HEK293 (cell line): Measurements from ENCODE around the gene SLC2A11.

Experiments
- CTCF ChIA-PET: fragments of 350-600 bp; formaldehyde crosslinking; extraction: SDS; loops from one replicate; lab custom pipeline; 2021; ENCODE audit warnings: antibody characterized with exemption; lab: Yijun Ruan, JAX
- POLR2A ChIA-PET: fragments of 300-600 bp; formaldehyde crosslinking; extraction: SDS; loops from one replicate; lab custom pipeline; 2020; ENCODE audit warnings: antibody characterized with exemption, inconsistent platforms; lab: Yijun Ruan, JAX
- H3K27ac ChIP-seq: fragments of 200-500 bp; sonication (Bioruptor generic); 2 replicates; pipeline ENCODE4 v1.5.1; 2014; ENCODE audit warnings: low read depth, low read length, control low read depth, inconsistent platforms; ENCODE audit errors: extremely low read depth
- H3K36me3 ChIP-seq, 2 experiments: fragments of 200-500 bp in 1 of 2; sonication (Bioruptor generic) in 1 of 2; 1 replicate in 1 of 2; 2 replicates in 1 of 2; pipeline ENCODE4 v1.5.1; 2014 to 2017; ENCODE audit warnings: inconsistent platforms in 2 of 2, low read length in 2 of 2; ENCODE audit not compliant: control insufficient read depth in 2 of 2, insufficient read depth in 1 of 2
- H3K4me1 ChIP-seq: fragments of 200-500 bp; sonication (Bioruptor generic); 2 replicates; pipeline ENCODE4 v1.5.1; 2014; ENCODE audit warnings: mild to moderate bottlenecking, low read length, inconsistent platforms; ENCODE audit not compliant: control insufficient read depth, insufficient read depth
- H3K4me3 ChIP-seq: 2 replicates; pipeline ENCODE4 v1.5.1; 2011; ENCODE audit warnings: low read depth, mild to moderate bottlenecking, control low read depth, low read length, moderate library complexity
- H3K9me3 ChIP-seq: fragments of 200-500 bp; sonication (Bioruptor generic); 2 replicates; pipeline ENCODE4 v1.5.1; 2014; ENCODE audit warnings: low read depth, low read length, inconsistent platforms; ENCODE audit not compliant: control insufficient read depth, insufficient read depth
- EGR2 ChIP-seq: fragments of 450-650 bp; formaldehyde crosslinking; IDR thresholded peaks from 2 replicates; pipeline ENCODE4 v1.5.1; 2016; ENCODE audit warnings: low read depth, missing biosample characterization, missing genetic modification characterization
- KLF9 ChIP-seq: fragments of 450-650 bp; formaldehyde crosslinking; IDR thresholded peaks from 2 replicates; pipeline ENCODE4 v1.5.1; 2016; ENCODE audit warnings: missing biosample characterization, missing genetic modification characterization, low read depth
- RBAK ChIP-seq: fragments of 450-650 bp; formaldehyde crosslinking; IDR thresholded peaks from 2 replicates; pipeline ENCODE4 v1.5.1; 2016; ENCODE audit warnings: missing biosample characterization, missing genetic modification characterization
- SETDB1 ChIP-seq: IDR thresholded peaks from one replicate; pipeline ENCODE4 v1.6.1; 2017; ENCODE audit warnings: mild to moderate bottlenecking, low read length, moderate library complexity, mixed read lengths; ENCODE audit not compliant: insufficient read length
- TRIM28 ChIP-seq: IDR thresholded peaks from 2 replicates; pipeline ENCODE4 v1.6.1; 2011; ENCODE audit warnings: low read length, control low read depth, borderline replicate concordance
- ZBTB20 ChIP-seq: fragments of 450-650 bp; formaldehyde crosslinking; IDR thresholded peaks from 2 replicates; pipeline ENCODE4 v1.5.1; 2016; ENCODE audit warnings: missing biosample characterization, missing genetic modification characterization
- ZBTB8A ChIP-seq: fragments of 450-650 bp; formaldehyde crosslinking; IDR thresholded peaks from 2 replicates; pipeline ENCODE4 v1.5.1; 2016; ENCODE audit warnings: missing biosample characterization, missing genetic modification characterization
- ZEB2 ChIP-seq: fragments of 450-650 bp; formaldehyde crosslinking; IDR thresholded peaks from 2 replicates; pipeline ENCODE4 v1.5.1; 2016; ENCODE audit warnings: missing biosample characterization, missing genetic modification characterization
- ZNF114 ChIP-seq: fragments of 450-650 bp; formaldehyde crosslinking; IDR thresholded peaks from 2 replicates; pipeline ENCODE4 v1.5.0; 2017; ENCODE audit warnings: missing biosample characterization, missing genetic modification characterization
- ZNF133 ChIP-seq: fragments of 450-650 bp; formaldehyde crosslinking; IDR thresholded peaks from 2 replicates; pipeline ENCODE4 v1.5.1; 2016; ENCODE audit warnings: missing biosample characterization, missing genetic modification characterization
- ZNF24 ChIP-seq: fragments of 450-650 bp; formaldehyde crosslinking; IDR thresholded peaks from 2 replicates; pipeline ENCODE4 v1.5.1; 2016; ENCODE audit warnings: missing biosample characterization, missing genetic modification characterization
- ZNF292 ChIP-seq: fragments of 450-650 bp; formaldehyde crosslinking; IDR thresholded peaks from 2 replicates; pipeline ENCODE4 v1.5.1; 2016; ENCODE audit warnings: low read depth, missing biosample characterization, missing genetic modification characterization, borderline replicate concordance
- ZNF341 ChIP-seq: fragments of 450-650 bp; formaldehyde crosslinking; IDR thresholded peaks from 2 replicates; pipeline ENCODE4; 2016; ENCODE audit warnings: low read depth, missing biosample characterization, missing genetic modification characterization
- ZNF37A ChIP-seq: fragments of 450-650 bp; IDR thresholded peaks from 2 replicates; pipeline ENCODE4 v1.5.1; 2018; ENCODE audit warnings: missing biosample characterization, missing genetic modification characterization
- ZNF404 ChIP-seq: fragments of 450-650 bp; formaldehyde crosslinking; IDR thresholded peaks from 2 replicates; pipeline ENCODE4 v1.5.1; 2017; ENCODE audit warnings: missing biosample characterization, missing genetic modification characterization
- ZNF549 ChIP-seq: fragments of 450-650 bp; IDR thresholded peaks from 2 replicates; pipeline ENCODE4 v1.5.1; 2018; ENCODE audit warnings: missing biosample characterization, missing genetic modification characterization, mild to moderate bottlenecking, inconsistent platforms, moderate library complexity
- ZNF561 ChIP-seq: fragments of 450-650 bp; IDR thresholded peaks from 2 replicates; pipeline ENCODE4 v1.5.1; 2018; ENCODE audit warnings: missing biosample characterization, missing genetic modification characterization, borderline replicate concordance
- ZNF777 ChIP-seq: fragments of 450-650 bp; formaldehyde crosslinking; IDR thresholded peaks from 2 replicates; pipeline ENCODE4 v1.5.1; 2017; ENCODE audit warnings: missing biosample characterization, missing genetic modification characterization, borderline replicate concordance
- ZNF792 ChIP-seq: fragments of 450-650 bp; formaldehyde crosslinking; IDR thresholded peaks from 2 replicates; pipeline ENCODE4 v1.5.1; 2016; ENCODE audit warnings: missing biosample characterization, missing genetic modification characterization
- ZNF837 ChIP-seq: fragments of 450-650 bp; formaldehyde crosslinking; IDR thresholded peaks from 2 replicates; pipeline ENCODE4 v1.5.1; 2016; ENCODE audit warnings: missing biosample characterization, missing genetic modification characterization
- ZSCAN16 ChIP-seq: fragments of 450-650 bp; formaldehyde crosslinking; IDR thresholded peaks from 2 replicates; pipeline ENCODE4 v1.5.1; 2016; ENCODE audit warnings: missing biosample characterization, missing genetic modification characterization
- TF ChIP-seq, protein P1 (sequence below): fragments of 450-650 bp; formaldehyde crosslinking; IDR thresholded peaks from 2 replicates; pipeline ENCODE4 v1.5.1; 2016; ENCODE audit warnings: missing biosample characterization, missing genetic modification characterization
- TF ChIP-seq, protein P2 (sequence below): fragments of 450-650 bp; formaldehyde crosslinking; IDR thresholded peaks from 2 replicates; pipeline ENCODE4 v1.5.1; 2016; ENCODE audit warnings: missing biosample characterization, missing genetic modification characterization
- TF ChIP-seq, protein P3 (sequence below): fragments of 450-650 bp; formaldehyde crosslinking; IDR thresholded peaks from 2 replicates; pipeline ENCODE4 v1.5.1; 2016; ENCODE audit warnings: missing biosample characterization, missing genetic modification characterization
- TF ChIP-seq, protein P4 (sequence below): fragments of 450-650 bp; formaldehyde crosslinking; IDR thresholded peaks from 2 replicates; pipeline ENCODE4 v1.5.1; 2016; ENCODE audit warnings: missing biosample characterization, missing genetic modification characterization
- TF ChIP-seq, protein P5 (sequence below): fragments of 450-650 bp; formaldehyde crosslinking; IDR thresholded peaks from 2 replicates; pipeline ENCODE4 v1.5.1; 2016; ENCODE audit warnings: missing biosample characterization, missing genetic modification characterization

The SLC2A11 gene

DNA sequence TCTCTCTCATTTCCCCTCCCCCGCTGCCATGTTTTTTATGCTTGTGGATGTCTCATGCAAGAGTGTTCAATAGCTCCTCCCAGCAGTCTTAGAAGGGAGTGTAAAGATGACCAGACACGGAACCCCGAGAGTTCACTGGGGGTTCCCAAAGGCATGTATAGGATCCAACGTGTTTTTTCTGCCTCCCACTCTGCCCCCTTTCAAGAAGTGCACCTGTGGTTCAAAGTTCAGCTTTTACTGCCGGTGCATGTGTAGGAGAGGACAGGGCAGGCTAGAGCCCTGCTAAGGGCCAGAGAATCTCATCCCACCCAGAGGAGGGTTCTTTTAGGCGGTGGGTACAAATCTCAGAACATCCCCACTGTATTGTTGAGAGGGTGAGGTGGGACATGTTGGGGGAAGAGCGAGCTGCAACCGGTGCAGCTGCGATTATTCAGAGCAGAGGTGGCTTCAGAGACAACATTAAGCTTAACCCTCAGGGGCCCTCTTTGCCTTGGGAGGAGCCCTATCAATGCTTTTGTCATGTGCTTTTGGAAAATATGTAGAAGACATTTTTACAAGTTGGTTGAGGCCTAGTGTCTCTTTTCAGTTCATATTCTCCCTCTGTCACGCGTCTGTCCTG is 51.0 kb downstream of the SLC2A11 start:
- H3K36me3 ChIP-seq = no peaks in the 10 kb centered on the region
- no peak overlapping the region for H3K4me3 ChIP-seq
- POLR2A ChIA-PET = interaction anchor here (1.1 to 3.9 kb wide), 2 partner anchors 12 to 14 kb away, joined by 6 to 22 read pairs; partner anchors contain the start of gene MIF
- no peak overlapping the region for H3K27ac ChIP-seq
- CTCF ChIA-PET = interaction anchor here (0.7 to 1.6 kb wide), 4 partner anchors 14 to 21 kb away, joined by 3 to 6 read pairs (median 4); partner anchors contain the start of gene MIF
- no peaks in the 10 kb centered on the region for H3K9me3 ChIP-seq
- H3K4me1 ChIP-seq = peaks cover 4% of the 10 kb centered on the region; the same call in 1 of the 2 replicates
- no peak for TF ChIP-seq ZNF114
- TF ChIP-seq ZNF37A (tag by site-specific recombination) = no peak
- TF ChIP-seq, protein P1, sequence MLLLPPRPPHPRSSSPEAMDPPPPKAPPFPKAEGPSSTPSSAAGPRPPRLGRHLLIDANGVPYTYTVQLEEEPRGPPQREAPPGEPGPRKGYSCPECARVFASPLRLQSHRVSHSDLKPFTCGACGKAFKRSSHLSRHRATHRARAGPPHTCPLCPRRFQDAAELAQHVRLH = no peak
- no peak for TF ChIP-seq ZNF549 (tag by site-specific recombination)
- no peak for TF ChIP-seq ZNF561 (tag by site-specific recombination)
- peak; percentile 47; the same call in 1 of the 2 replicates for TF ChIP-seq ZNF341 (tag by site-specific recombination)
- TF ChIP-seq SETDB1 = no peak
- TF ChIP-seq RBAK (tag by site-specific recombination) = no peak
- TF ChIP-seq ZNF837 (tag by site-specific recombination) = no peak
- TF ChIP-seq ZBTB20 (tag by site-specific recombination) = no peak
- no peak for TF ChIP-seq ZBTB8A (tag by site-specific recombination)
- TF ChIP-seq, protein P2, sequence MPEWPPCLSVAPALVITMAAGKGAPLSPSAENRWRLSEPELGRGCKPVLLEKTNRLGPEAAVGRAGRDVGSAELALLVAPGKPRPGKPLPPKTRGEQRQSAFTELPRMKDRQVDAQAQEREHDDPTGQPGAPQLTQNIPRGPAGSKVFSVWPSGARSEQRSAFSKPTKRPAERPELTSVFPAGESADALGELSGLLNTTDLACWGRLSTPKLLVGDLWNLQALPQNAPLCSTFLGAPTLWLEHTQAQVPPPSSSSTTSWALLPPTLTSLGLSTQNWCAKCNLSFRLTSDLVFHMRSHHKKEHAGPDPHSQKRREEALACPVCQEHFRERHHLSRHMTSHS = no peak
- peak; percentile 60; the same call in 1 of the 2 replicates for TF ChIP-seq TRIM28
- TF ChIP-seq, protein P3, sequence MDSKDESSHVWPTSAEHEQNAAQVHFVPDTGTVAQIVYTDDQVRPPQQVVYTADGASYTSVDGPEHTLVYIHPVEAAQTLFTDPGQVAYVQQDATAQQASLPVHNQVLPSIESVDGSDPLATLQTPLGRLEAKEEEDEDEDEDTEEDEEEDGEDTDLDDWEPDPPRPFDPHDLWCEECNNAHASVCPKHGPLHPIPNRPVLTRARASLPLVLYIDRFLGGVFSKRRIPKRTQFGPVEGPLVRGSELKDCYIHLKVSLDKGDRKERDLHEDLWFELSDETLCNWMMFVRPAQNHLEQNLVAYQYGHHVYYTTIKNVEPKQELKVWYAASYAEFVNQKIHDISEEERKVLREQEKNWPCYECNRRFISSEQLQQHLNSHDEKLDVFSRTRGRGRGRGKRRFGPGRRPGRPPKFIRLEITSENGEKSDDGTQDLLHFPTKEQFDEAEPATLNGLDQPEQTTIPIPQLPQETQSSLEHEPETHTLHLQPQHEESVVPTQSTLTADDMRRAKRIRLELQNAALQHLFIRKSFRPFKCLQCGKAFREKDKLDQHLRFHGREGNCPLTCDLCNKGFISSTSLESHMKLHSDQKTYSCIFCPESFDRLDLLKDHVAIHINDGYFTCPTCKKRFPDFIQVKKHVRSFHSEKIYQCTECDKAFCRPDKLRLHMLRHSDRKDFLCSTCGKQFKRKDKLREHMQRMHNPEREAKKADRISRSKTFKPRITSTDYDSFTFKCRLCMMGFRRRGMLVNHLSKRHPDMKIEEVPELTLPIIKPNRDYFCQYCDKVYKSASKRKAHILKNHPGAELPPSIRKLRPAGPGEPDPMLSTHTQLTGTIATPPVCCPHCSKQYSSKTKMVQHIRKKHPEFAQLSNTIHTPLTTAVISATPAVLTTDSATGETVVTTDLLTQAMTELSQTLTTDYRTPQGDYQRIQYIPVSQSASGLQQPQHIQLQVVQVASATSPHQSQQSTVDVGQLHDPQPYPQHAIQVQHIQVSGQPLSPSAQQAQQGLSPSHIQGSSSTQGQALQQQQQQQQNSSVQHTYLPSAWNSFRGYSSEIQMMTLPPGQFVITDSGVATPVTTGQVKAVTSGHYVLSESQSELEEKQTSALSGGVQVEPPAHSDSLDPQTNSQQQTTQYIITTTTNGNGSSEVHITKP (tag by site-specific recombination) = peak; percentile 72
- TF ChIP-seq ZNF24 = no peak
- no peak for TF ChIP-seq ZNF292 (tag by site-specific recombination)
- TF ChIP-seq KLF9 (tag by site-specific recombination) = no peak
- no peak for TF ChIP-seq ZNF792
- no peak for TF ChIP-seq ZNF777

DNA sequence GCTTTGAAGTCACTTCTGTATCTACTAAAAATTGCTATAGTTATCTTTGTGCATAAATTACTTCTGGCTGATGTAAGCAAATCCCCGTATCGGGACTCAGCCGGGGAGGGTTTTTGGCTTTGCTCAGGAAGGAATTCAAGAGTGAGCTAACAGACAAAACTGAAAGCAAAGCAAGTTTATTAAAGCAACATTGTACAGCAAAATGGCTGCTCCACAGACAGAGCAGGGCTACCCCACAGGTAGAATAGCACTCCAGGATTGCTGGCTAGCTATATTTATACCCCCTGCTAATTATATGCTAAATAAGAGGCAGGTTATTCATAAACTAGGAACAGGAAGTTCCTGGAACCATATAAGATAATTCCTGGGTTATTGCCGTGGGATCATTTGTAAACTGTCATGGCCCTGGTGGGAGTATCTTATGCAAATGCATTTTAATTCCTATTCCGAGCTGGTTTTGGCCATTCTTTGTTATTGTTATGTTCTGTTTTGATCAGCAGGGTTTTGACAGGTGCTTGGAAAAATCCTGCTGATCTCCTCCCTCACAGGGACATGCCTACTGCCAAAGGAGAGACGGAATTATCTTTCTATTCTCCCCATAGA is 51.7 kb downstream of the SLC2A11 start:
- Histone ChIP-seq H3K4me1 (peaks cover 4% of the 10 kb centered on the region; the same call in 1 of the 2 replicates), H3K27ac (no peak overlapping the region), H3K9me3 (no peaks in the 10 kb centered on the region), H3K36me3 (no peaks in the 10 kb centered on the region), H3K4me3 (no peak overlapping the region)
- TF ChIP-seq ZNF133 (tag by site-specific recombination) (no peak), ZSCAN16 (tag by site-specific recombination) (no peak), EGR2 (tag by site-specific recombination) (no peak), ZNF404 (tag by site-specific recombination) (no peak), ZBTB20 (tag by site-specific recombination) (no peak), ZNF777 (no peak), ZEB2 (tag by site-specific recombination) (no peak)
- TF ChIP-seq, protein P4, sequence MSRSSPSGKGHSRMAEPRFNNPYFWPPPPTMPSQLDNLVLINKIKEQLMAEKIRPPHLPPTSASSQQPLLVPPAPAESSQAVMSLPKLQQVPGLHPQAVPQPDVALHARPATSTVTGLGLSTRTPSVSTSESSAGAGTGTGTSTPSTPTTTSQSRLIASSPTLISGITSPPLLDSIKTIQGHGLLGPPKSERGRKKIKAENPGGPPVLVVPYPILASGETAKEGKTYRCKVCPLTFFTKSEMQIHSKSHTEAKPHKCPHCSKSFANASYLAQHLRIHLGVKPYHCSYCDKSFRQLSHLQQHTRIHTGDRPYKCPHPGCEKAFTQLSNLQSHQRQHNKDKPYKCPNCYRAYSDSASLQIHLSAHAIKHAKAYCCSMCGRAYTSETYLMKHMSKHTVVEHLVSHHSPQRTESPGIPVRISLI (tag by site-specific recombination) = no peak
- TF ChIP-seq, protein P5, sequence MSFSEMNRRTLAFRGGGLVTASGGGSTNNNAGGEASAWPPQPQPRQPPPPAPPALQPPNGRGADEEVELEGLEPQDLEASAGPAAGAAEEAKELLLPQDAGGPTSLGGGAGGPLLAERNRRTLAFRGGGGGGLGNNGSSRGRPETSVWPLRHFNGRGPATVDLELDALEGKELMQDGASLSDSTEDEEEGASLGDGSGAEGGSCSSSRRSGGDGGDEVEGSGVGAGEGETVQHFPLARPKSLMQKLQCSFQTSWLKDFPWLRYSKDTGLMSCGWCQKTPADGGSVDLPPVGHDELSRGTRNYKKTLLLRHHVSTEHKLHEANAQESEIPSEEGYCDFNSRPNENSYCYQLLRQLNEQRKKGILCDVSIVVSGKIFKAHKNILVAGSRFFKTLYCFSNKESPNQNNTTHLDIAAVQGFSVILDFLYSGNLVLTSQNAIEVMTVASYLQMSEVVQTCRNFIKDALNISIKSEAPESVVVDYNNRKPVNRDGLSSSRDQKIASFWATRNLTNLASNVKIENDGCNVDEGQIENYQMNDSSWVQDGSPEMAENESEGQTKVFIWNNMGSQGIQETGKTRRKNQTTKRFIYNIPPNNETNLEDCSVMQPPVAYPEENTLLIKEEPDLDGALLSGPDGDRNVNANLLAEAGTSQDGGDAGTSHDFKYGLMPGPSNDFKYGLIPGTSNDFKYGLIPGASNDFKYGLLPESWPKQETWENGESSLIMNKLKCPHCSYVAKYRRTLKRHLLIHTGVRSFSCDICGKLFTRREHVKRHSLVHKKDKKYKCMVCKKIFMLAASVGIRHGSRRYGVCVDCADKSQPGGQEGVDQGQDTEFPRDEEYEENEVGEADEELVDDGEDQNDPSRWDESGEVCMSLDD = no peak
- POLR2A ChIA-PET = interaction anchor here (1.1 to 3.9 kb wide), 2 partner anchors 13 to 15 kb away, joined by 6 to 22 read pairs; partner anchors contain the start of gene MIF
- CTCF ChIA-PET = interaction anchor here (0.6 to 1.6 kb wide), 4 partner anchors 15 to 250 kb away, joined by 3 to 6 read pairs (median 4); partner anchors contain the start of gene MIF
